NCI-H510A treated with DMSO at 0.1 percent for 48 hours (cell line): ENCODE results near the gene KRCC1.
"Not testable (repeated sequence)": the region's sequence is repeated elsewhere in the genome, so short reads cannot be mapped to it uniquely, and the experiment has no call there.

Experiments
- DNase-seq: peaks from one replicate; lab custom pipeline; 2025; lab: John Stamatoyannopoulos, UW

Gene KRCC1

GRCh38 chr2:88000474-88000873 lies 55.1 kb downstream of the KRCC1 start:
- not testable (repeated sequence) for DNase-seq

DNA sequence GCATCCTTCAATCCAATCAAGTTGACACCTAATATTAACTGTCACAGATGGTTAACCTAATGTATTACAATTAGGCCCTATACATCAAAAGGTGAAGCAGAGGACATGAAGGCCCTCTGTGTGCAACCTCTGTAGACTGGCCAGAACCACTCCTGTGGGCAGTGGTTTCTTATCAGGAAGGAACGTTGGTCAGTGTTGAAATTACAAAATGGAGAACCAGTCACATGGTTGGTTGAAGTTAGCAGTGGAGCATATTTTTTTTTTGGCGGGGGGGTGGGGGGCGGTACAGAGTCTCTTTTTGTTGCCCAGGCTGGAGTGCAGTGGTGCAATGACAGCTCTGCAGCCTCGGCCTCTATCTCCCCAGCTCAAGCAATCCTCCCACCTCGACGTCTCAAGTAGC lies 59.0 kb downstream of the KRCC1 start:
- no peak for DNase-seq

GRCh38 chr2:87995756-87996155 lies 59.8 kb downstream of the KRCC1 start:
- no peak for DNase-seq

- DNase-seq = not testable (repeated sequence)
Measured at GRCh38 chr2:87994304-87994850, 61.2 kb downstream of the KRCC1 start.

- DNase-seq = not testable (repeated sequence)
Measured at GRCh38 chr2:87992569-87992968, 63.0 kb downstream of the KRCC1 start.

GRCh38 chr2:87987473-87987872 lies 68.1 kb downstream of the KRCC1 start:
- DNase-seq = not testable (repeated sequence)

DNA sequence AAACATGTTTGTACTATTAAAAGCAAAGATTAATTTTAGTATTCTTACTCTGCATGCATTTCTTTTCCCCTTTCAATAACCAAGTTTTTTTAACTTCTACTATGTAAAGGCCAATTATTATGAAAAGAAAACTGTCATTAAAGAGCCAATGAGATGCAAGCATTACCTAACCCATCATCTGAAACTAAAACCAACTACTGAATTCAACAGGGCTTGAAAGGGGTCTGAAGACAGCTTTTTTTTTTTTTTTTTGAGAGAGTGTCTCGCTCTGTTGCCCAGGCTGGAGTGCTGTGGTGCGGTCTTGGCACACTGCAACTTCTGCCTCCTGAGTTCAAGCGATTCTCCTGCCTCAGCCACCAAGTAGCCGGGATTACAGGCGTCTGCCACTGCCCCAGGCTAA lies 69.7 kb downstream of the KRCC1 start:
- DNase-seq = not testable (repeated sequence)

GRCh38 chr2:87981182-87981581 lies 74.4 kb downstream of the KRCC1 start:
- DNase-seq = not testable (repeated sequence)
